ENCODE results near the gene ACAD11. TPM values are rescaled to one million over a fixed set of nuclear protein-coding genes. Genes with fewer than 3 reads are reported as not detected.
"Not testable (repeated sequence)": the region's sequence is repeated elsewhere in the genome, so short reads cannot be mapped to it uniquely, and the experiment has no call there.

Gene ACAD11
- total RNA-seq, 1 donor = 29.8 TPM

- no peaks in the 10 kb centered on the region for H3K4me1 ChIP-seq (ENCODE audit: insufficient read depth, low read length)
- no peak overlapping the region for H3K4me3 ChIP-seq (ENCODE audit: low read length)
- no peaks in the 10 kb centered on the region for H3K9me3 ChIP-seq (ENCODE audit: low read depth, low read length)
- H3K27me3 ChIP-seq (ENCODE audit: insufficient read depth, low read length) = no peaks in the 10 kb centered on the region
Measured at GRCh38 chr3:132564070-132564465, 95.5 kb downstream of the ACAD11 start.

- H3K27me3 ChIP-seq (ENCODE audit: insufficient read depth, low read length) = no peaks in the 10 kb centered on the region
- no peaks in the 10 kb centered on the region for H3K9me3 ChIP-seq (ENCODE audit: low read depth, low read length)
- no peaks in the 10 kb centered on the region for H3K4me1 ChIP-seq (ENCODE audit: insufficient read depth, low read length)
- no peak overlapping the region for H3K4me3 ChIP-seq (ENCODE audit: low read length)
Measured at GRCh38 chr3:132563420-132564069, 96.1 kb downstream of the ACAD11 start.

GRCh38 chr3:132561003-132561402 lies 98.6 kb downstream of the ACAD11 start:
- no peak overlapping the region for H3K4me3 ChIP-seq (ENCODE audit: low read length)
- H3K4me1 ChIP-seq (ENCODE audit: insufficient read depth, low read length) = no peaks in the 10 kb centered on the region
- no peaks in the 10 kb centered on the region for H3K9me3 ChIP-seq (ENCODE audit: low read depth, low read length)
- H3K27me3 ChIP-seq (ENCODE audit: insufficient read depth, low read length) = no peaks in the 10 kb centered on the region

- H3K4me3 ChIP-seq (ENCODE audit: low read length) = no peak overlapping the region
- no peaks in the 10 kb centered on the region for H3K4me1 ChIP-seq (ENCODE audit: insufficient read depth, low read length)
- H3K9me3 ChIP-seq (ENCODE audit: low read depth, low read length) = no peaks in the 10 kb centered on the region
- H3K27me3 ChIP-seq (ENCODE audit: insufficient read depth, low read length) = no peaks in the 10 kb centered on the region
Measured at GRCh38 chr3:132556508-132557159, 103.0 kb downstream of the ACAD11 start.

GRCh38 chr3:132556036-132556386 lies 103.6 kb downstream of the ACAD11 start:
- H3K27me3 ChIP-seq (ENCODE audit: insufficient read depth, low read length); H3K9me3 ChIP-seq (ENCODE audit: low read depth, low read length); H3K4me1 ChIP-seq (ENCODE audit: insufficient read depth, low read length); H3K4me3 ChIP-seq (ENCODE audit: low read length): not testable (repeated sequence)

DNA sequence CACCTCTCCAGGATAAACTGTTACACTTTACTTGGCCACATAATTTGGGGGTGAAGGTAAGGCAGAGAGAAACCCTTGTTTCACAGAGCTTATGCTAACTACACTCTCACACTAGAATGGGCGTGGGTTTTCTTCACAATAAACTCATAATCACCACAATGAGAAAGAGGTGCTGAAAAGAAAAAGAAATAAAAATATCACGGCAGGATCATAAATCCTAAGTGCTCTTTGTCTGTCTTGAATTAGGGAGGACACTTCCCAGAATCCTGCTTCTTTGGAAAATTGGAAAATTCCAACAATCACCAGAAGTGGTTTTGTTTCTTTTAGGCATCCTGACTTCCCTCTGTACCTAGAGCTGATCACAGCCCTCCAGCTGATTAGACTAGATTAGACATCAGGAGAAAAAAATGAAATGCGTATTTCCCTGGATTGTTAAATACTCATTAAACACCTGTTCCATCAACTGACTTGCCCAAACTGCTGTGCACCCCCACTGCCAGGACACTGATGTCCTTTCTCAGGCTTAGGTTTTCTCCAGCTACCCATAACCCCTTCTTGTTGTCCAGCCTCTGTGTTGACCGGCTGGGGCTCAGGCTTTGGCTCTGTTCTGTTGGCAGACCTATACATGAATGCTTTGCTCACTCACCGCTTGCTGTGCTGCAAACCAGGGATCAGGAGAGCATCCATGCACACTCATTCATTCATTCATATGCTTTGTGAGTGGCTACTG lies 104.1 kb downstream of the ACAD11 start:
- Histone ChIP-seq H3K4me3 (ENCODE audit: low read length) (no peak overlapping the region), H3K4me1 (ENCODE audit: insufficient read depth, low read length) (peaks cover 7% of the 10 kb centered on the region), H3K9me3 (ENCODE audit: low read depth, low read length) (no peaks in the 10 kb centered on the region)

GRCh38 chr3:132554437-132554836 lies 105.2 kb downstream of the ACAD11 start:
- Histone ChIP-seq H3K4me1 (ENCODE audit: insufficient read depth, low read length) (peaks cover 14% of the 10 kb centered on the region), H3K4me3 (ENCODE audit: low read length) (no peak overlapping the region), H3K9me3 (ENCODE audit: low read depth, low read length) (no peaks in the 10 kb centered on the region), H3K27me3 (ENCODE audit: insufficient read depth, low read length) (no peaks in the 10 kb centered on the region)

More for the DNA sequence above, 104.1 kb downstream of the ACAD11 start:
- H3K27me3 ChIP-seq (ENCODE audit: insufficient read depth, low read length) = no peaks in the 10 kb centered on the region

- Histone ChIP-seq H3K4me3 (ENCODE audit: low read length) (no peak overlapping the region), H3K27me3 (ENCODE audit: insufficient read depth, low read length) (no peaks in the 10 kb centered on the region), H3K9me3 (ENCODE audit: low read depth, low read length) (no peaks in the 10 kb centered on the region), H3K4me1 (ENCODE audit: insufficient read depth, low read length) (peaks cover 14% of the 10 kb centered on the region)
Measured at GRCh38 chr3:132553826-132554225, 105.8 kb downstream of the ACAD11 start.

DNA sequence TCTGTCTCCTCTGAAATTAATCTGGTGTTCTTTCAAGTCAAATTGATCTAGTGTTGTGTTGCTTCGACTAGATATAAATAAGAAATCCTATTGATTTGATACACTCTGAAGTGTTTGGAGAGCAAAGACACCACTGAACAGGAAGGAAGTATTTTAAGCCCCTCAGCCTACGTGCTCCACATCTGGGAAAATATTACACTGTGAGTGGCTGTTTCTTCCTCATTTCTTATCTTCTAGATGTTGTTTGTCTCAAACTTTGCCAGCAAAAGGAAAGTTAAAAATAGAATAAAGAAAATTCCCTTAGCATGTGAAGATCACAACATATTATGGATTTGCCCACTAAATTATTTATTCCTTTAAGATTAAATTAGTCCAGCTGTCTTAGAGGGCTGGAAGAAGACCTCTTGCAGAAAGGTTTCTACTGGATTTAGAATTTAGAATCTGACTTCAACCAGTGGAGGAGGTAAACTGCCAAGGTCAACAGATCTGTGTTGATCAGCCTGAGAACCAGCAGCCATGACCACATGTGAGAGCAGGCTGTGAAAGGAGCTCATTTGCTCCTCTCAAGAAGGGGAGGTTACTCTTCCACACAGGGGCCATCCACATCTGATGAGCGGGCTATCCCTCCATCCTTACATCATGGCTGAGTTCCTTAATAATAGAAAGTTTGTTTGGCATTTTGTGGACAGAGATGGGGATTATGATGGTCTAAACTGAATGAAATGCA lies 108.9 kb downstream of the ACAD11 start:
- Histone ChIP-seq H3K9me3 (ENCODE audit: low read depth, low read length) (no peaks in the 10 kb centered on the region), H3K4me1 (ENCODE audit: insufficient read depth, low read length) (peaks cover 18% of the 10 kb centered on the region), H3K4me3 (ENCODE audit: low read length) (no peak overlapping the region), H3K27me3 (ENCODE audit: insufficient read depth, low read length) (no peaks in the 10 kb centered on the region)

GRCh38 chr3:132549890-132550578 lies 109.6 kb downstream of the ACAD11 start:
- no peaks in the 10 kb centered on the region for H3K27me3 ChIP-seq (ENCODE audit: insufficient read depth, low read length)

DNA sequence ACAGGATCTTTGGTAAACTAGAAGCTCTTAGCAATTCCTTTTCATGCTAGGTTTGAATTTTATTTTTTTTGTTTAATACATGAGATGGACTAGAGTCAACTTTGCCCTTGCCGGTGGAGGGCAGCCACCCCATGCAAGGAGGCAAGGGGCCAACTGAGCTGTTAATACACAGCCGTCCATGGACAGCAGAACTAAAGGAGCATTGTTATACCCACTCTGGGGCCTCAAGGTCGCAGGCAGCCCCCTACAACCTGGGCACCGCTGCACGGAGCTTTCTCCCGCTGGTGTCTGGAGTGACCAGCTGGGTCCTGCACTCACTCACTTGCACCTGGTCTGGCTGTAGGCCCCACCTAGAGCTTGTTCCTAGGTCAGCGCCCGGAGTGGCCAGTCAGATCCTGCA lies 110.4 kb downstream of the ACAD11 start:
- Histone ChIP-seq H3K4me3 (ENCODE audit: low read length) (no peak overlapping the region), H3K9me3 (ENCODE audit: low read depth, low read length) (no peaks in the 10 kb centered on the region), H3K27me3 (ENCODE audit: insufficient read depth, low read length) (no peaks in the 10 kb centered on the region), H3K4me1 (ENCODE audit: insufficient read depth, low read length) (peaks cover 26% of the 10 kb centered on the region)

More at GRCh38 chr3:132549890-132550578, 109.6 kb downstream of the ACAD11 start:
- peaks cover 24% of the 10 kb centered on the region for H3K4me1 ChIP-seq (ENCODE audit: insufficient read depth, low read length)
- no peaks in the 10 kb centered on the region for H3K9me3 ChIP-seq (ENCODE audit: low read depth, low read length)
- H3K4me3 ChIP-seq (ENCODE audit: low read length) = no peak overlapping the region

DNA sequence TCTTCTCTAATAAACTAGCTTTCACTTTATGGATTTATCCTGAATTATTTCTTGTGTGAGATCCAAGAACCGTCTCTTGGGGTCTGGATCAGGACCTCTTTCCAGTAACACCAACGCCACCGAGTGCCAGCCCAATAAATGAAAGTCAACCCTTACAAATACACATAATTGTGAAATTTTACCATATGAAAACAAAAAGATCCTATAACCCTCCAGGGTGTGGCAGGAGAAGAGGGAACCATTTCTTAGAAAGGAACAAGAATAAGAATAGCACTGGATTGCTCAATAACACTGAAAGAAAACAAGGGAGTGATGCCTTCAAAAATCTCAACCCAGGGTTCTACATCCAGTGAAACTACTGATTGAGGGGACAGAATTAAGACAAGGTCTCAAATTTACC lies 114.1 kb downstream of the ACAD11 start:
- H3K9me3 ChIP-seq (ENCODE audit: low read depth, low read length) = no peaks in the 10 kb centered on the region
- H3K27me3 ChIP-seq (ENCODE audit: insufficient read depth, low read length) = no peaks in the 10 kb centered on the region
- no peak overlapping the region for H3K4me3 ChIP-seq (ENCODE audit: low read length)
- H3K4me1 ChIP-seq (ENCODE audit: insufficient read depth, low read length) = peaks cover 30% of the 10 kb centered on the region

DNA sequence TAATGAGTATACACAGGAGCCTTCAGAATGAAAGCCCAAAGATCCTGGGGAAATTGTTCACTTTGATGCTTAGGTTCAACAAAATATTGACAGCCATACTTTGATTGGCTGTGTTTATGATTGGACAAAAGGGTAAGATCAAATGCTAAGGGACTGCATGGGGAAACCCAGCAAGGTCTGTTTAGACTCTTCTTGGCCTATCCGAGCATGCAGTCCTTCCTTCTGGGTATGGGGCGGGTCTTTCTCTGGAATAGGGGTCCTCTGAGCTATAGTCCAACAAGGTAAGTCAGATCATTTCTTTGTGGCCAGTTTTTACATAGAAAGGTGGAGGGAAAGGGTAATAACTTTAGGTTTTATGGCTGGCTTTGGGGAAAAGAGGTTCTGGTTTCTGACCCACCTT lies 115.5 kb downstream of the ACAD11 start:
- H3K4me3 ChIP-seq (ENCODE audit: low read length) = no peak overlapping the region
- no peaks in the 10 kb centered on the region for H3K27me3 ChIP-seq (ENCODE audit: insufficient read depth, low read length)
- peaks cover 22% of the 10 kb centered on the region for H3K4me1 ChIP-seq (ENCODE audit: insufficient read depth, low read length)
- H3K9me3 ChIP-seq (ENCODE audit: low read depth, low read length) = no peaks in the 10 kb centered on the region

DNA sequence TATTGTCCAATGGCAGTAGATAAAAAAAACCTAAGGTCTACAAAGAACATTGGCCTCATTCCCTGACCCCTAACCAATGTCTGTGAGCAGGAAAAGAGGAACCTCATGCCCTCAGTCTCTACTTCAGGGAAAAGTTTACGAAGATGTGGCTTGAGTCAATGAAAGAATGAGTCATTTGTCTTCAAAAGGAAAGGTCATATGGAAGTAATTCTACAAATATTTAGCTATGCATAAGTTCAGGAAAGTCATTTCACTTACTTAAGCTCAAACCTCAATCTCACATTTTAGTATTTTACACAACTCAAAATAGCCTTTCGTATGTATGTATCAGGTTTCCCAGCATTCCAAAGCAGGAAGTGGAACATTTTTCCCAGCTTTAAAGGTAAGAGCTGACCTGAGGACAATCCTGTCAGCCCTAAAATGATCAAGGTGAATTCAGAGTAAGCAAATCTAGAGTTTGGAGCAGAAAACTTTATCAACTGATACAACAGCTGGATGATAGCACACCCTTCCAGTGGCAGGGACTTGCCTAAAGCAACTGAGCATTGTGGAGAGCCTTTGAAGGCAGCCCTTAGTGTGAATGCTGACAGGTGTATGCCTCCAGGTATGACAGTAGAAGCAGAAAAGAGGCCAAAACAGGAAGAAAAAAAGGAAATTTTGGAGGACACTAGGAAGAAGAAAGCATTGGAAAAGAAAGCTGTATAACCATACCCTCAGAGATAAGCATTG lies 116.4 kb downstream of the ACAD11 start:
- Histone ChIP-seq H3K27me3 (ENCODE audit: insufficient read depth, low read length) (no peaks in the 10 kb centered on the region), H3K4me3 (ENCODE audit: low read length) (no peak overlapping the region), H3K9me3 (ENCODE audit: low read depth, low read length) (no peaks in the 10 kb centered on the region), H3K4me1 (ENCODE audit: insufficient read depth, low read length) (peaks cover 22% of the 10 kb centered on the region)

Measured in mononuclear cell (primary cell).